ENCODE data around the gene FAM131B.
"Not testable (repeated sequence)": the region's sequence is repeated elsewhere in the genome, so short reads cannot be mapped to it uniquely, and the experiment has no call there.

Gene FAM131B

DNA sequence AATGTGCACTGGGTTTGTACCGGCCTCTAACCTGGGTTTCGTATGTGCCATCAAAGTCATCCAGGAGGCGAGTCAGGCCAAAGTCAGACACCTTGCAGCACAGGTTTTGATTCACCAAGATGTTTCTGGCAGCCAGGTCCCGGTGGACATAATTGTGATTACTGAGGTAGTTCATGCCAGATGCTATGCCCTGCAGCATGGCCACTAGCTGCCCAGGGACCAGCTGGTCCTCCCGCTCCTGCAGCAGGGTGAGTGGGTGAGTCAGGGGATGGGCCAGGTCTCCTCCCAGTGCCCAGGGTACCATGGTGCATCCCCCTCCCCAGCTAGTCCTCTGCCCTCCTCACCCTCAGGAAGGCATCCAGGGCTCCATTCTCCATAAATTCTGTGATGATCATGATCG, 32.3 kb upstream of the FAM131B start:
- DNase-seq, result no peak

DNA sequence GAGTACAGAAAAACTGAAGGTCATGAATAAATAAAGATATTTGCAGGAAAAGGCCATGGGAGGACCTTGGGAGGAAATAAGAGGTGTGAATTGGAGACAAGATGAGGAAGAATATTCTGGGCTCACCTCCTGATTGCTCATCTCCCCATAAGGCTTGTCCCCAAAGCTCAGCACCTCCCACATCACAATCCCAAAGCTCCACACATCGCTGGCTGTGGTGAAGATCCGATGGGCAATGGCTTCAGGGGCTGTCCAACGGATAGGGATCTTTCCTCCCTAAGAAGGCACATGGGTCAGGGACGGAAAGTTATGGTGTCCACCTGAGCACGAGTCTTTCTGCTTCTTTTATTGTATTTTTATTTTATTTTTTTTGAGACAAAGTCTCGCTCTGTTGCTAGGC, 31.6 kb upstream of the FAM131B start:
- no peak for DNase-seq

DNA sequence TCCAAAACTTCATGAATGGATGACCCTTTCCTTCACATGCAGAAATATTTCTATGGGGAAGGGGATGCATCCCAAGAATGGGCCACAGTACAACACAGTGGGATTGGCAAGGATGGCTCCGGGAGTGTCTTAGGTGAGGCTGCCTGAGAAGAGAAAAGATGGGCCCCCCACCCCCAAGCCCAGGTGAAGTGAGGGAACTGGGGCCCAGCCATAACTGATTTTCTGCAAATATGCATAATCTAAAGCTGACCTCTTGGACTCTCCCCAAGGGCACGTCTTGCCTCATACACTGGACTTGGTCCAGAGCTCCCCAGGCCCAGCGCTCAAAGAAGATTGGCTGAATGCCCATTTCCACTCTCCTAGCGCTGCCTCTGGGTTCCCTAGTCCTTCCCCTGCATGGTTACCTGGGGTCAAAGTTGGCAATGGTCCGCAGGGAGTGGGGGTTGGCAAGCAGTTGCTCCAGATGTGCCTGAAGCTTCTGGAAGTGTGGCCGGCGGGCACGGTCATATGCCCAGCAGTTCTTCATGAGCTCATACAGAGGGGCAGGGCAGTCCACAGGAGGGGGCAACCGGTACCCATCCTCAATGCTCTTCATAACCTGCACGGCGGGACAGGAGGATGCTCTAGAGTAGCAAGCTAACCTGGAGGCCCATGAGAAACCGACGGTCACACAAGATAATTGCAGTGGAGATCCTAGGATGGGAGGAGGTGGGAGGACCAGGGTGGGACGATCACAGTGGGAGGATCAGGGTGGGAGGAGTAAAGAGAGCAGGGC, 30.9 kb upstream of the FAM131B start:
- no peak for DNase-seq

DNA sequence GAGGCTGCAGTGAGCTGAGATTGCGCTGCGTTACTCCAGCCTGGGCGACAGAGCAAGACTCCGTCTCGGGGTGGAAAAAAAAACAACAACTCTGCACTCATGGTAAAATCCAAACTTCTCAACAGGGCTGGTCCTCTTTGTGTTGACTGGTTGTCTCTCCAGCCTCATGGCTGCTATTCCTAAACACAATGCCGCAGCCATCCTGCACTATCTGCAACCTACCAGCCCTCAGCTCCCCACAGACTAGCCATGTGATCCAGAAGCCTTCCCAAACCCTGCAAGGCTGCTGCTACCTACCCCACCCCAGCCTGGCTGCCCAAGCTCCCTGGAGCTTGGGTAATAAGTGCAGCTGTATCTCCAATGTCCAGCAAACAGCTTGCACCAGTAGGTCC, 30.4 kb upstream of the FAM131B start:
- no peak for DNase-seq

DNA sequence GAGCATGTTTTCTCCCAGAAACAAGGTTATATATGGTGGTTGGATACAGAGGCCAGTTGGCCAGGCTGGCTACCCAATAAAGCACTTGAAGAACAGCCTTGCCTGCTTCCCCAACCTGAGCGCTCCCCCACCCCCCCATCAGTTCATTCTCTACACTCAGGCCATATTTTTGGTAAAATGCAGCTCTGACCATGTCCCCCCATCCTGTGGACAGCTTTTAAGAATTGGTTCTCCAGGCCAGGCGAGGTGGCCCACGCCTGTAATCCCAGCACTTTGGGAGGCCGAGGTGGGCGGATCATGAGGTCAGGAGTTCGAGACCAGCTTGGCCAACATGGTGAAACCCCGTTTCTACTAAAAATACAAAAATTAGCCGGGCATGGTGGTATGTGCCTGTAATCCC, 29.9 kb upstream of the FAM131B start:
- DNase-seq, result not testable (repeated sequence)

DNA sequence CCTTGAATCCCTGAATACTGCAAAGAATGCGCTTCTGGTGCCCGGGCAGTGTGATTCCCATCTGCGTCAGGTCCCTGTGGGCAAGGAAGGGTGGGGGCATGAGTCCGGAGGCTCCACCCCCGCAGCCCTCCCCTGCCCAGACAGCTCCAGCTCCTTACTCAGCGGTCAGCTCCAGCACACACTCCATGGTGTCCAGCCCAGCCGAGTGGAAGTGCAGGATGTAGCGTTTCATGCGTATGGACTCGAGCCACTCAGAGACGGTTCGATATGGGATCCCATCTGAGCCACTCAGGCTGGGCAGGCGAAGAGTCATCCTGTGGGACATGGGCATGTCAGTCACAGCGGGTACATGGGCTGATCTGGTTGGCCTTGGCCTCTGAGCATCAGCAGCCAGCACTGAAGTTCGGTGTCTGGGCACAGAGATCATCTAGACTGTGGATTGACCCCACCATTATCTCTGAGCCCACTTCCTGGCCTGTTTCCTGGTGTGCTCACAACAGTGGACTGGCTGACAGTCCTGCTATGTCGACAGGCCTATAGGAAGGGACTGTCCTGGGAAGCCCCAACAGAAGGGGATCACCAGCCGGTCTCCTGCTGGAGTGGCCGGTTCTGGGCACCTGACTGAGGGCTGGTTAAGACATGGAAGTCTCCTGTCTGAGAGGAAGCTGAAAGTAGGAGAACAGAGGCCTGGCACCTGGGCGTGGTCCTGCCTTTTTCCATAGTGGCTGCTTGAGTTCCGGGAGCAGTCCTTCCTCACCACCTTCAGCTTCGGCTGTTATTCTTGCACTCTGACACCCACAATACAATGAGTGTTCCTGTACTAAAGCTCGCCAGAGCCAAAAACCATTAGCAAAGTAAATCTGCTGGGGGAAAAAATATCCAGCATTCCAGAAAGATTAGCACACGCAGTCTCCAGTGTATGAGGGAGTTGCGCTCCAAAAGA, 29.2 kb upstream of the FAM131B start:
- DNase-seq, result no peak

DNA sequence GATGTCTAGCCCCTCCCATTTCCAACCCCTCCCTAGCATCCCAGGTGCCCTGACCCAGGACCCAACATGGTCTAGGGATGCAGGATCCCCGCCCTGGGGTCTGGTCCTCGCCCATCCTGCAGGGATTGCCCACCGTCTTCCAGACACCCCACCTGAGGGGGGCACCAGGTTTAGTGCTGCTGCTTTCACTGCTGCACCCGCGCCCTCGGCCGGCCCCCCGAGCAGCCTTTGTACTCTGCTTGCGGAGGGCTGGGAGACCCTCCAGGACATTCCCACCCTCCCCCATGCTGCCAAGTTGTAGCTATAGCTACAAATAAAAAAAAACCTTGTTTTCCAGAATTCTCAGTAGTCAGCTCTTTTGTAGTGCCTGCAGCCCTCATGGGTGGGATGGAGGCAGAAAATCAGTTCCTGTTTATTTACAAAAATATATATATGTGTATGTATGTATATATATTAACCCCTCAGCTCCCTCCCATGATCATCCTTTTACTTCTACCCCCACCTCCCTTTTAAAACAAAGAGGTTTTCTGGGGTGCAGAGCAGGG, 28.3 kb upstream of the FAM131B start:
- DNase-seq, result no peak

DNA sequence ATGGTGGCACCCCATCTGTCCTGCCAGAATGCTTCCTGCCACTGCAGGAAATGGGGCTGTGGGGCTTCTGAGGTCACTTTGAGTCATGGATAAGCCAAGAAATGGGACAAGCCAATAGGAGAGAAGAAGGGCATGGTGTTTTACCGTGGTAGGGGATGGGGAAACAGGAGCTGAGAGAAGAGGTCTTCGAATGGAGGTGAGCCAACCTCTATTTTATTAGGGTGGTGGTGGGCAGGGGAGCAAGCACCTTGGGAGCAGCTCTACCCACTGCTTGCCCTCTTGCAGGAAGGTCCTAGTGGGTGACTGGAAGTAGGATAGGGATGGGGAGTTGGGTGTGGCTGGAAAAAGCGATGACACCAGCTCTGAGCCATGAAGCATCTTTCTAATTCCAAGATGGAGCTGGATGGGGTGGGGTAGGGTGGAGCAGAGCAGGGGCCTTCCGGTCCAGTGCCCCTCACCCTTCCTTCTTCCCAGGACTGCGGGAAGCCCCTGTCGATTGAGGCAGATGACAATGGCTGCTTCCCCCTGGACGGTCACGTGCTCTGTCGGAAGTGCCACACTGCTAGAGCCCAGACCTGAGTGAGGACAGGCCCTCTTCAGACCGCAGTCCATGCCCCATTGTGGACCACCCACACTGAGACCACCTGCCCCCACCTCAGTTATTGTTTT, 27.7 kb upstream of the FAM131B start:
- DNase-seq, result no peak

DNA sequence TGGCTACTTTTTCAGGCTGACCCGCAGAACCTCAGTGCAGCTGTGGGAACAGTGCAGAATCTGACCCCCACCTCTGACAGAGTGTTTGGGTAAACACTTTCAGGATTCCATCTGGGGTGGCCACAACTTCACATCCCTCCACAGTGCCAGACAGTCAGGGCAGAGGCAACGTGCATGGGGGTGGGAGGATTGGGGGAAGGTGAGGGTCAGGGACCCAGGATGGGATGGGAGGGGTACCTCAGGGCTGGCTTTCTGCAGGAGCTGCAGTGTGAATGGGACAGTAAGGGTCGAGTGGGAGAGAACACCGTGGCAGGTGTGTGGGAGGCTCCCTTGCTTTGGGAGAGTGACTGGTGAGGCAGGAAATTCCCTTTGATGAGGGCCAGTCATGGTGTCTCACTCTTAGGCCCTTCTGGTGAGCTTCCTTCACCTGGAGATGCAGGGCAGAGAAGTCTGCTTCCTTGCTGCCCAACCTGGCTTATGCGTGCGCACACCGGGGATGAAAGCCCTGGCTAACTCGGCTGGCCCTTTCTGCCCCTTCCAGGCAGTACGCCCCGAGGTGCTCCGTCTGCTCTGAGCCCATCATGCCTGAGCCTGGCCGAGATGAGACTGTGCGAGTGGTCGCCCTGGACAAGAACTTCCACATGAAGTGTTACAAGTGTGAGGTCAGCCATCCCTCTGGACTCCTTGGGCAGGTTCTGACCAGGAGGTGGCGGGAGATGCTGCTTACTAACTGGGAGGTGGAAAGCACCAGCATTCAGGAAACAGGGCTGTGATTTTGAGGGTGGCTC, 27.0 kb upstream of the FAM131B start:
- no peak for DNase-seq

DNA sequence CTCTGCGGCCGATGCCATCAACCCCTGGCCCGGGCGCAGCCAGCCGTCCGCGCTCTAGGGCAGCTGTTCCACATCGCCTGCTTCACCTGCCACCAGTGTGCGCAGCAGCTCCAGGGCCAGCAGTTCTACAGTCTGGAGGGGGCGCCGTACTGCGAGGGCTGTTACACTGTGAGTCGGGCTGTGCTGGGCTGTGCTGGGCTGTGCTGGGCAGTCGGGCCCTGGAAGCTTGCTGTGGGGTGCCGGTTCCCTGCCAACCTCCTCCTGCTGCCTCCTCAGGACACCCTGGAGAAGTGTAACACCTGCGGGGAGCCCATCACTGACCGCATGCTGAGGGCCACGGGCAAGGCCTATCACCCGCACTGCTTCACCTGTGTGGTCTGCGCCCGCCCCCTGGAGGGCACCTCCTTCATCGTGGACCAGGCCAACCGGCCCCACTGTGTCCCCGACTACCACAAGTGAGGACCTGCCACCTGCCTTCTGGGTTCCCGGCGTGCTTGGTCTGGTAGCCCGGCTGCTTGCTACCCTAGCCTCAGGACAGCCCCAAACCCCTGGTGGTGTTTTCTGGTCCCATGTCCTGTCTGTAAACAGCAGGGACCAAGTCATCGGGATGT, 26.1 kb upstream of the FAM131B start:
- DNase-seq, result no peak

DNA sequence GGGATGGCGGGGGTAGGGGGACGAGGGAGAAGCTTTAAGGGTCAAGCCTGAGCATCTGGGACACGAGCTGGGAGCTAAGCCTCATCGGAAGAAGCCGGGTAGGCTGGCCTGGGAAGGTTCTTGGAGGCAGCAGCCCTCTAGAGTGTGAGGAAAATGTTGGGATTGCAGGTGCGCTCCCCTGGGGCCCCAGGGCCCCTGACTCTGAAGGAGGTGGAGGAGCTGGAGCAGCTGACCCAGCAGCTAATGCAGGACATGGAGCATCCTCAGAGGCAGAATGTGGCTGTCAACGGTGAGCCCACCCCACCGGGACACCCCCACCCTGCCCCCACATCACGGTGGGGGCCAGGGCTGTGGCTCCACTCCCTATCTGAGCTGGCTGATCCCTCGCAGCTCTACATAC, 25.5 kb upstream of the FAM131B start:
- DNase-seq, result no peak

DNA sequence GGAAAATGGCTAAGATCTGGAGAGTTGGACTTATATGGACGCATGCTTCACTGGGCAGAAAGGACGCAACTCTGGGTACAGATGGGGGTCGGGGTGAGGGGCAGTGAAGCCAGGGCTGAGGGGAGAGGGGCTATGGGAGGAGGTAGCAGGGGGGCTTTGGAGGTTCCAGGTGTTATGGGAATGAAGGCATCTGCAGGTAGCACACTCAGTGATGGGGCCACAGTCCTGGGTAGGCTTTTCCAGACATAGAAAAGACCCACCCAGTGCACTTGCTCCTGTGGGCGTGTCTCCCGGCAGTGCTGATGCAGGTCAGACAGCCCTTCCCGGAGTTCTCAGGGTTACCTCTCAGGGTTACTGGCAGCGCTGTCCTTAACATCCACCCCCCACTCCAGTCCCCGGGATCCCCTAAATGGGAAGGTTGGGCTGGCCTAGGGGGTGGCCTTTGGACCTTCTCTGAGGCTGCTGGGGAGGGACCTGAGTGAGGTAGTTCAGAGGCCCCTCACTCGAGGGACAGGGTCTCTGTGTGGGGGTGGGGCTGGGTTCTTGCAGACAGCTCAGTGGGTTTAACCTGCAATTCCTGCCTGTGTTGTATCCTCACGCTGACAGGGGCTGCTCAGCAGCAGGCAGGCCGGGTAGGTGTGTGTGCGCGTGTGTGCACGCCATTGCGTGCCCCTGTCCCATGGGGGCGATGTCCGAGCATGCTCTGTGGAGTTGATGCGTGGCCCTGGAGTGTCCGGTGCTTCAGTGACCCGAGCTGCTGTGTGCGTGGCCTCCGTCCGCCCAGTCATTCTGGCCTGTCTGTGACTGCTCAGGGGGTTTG, 24.9 kb upstream of the FAM131B start:
- DNase-seq, result no peak

DNA sequence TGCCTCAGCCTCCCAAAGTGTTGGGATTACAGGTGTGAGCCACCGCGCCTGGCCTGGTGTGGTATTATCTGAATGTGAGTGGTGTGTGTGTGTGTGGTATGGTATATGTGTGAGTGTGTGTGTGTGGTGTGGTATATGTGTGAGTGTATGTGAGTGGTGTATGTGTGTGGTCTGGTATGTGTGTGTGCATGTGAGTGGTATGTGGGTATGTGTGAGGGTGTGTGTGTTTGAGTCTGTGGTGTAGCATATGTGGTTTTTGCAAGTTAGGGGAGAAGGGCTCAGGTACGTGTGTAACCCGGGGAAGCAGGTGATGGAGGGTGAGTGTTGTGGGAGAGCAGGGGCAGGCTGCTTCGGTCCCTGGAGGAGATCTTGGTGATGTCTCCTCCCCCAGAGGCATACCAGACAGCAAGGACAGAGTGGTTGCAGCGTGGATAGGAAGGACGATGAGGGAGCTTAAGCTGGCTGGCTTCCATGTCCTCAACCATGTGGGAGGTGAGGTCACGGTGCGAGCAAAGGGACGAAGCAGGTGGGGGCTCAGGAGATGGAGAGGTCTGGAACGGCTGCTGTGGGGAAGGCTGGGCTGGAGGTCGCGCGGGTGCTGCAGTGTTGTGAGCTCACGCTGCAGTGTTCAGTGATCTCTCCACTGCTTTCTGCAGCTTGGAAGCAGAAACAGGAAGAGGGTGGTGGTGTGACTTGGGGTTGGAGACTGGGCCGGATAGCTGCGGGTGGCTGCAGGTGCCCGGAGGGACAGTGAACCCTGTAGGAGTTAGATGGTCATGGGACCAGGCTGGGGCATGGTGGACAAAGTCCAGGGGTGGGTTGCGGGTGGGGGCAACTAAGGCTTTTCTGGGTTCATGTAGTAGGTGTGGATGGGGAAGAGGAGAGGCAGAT, 23.6 kb upstream of the FAM131B start:
- DNase-seq, result no peak

DNA sequence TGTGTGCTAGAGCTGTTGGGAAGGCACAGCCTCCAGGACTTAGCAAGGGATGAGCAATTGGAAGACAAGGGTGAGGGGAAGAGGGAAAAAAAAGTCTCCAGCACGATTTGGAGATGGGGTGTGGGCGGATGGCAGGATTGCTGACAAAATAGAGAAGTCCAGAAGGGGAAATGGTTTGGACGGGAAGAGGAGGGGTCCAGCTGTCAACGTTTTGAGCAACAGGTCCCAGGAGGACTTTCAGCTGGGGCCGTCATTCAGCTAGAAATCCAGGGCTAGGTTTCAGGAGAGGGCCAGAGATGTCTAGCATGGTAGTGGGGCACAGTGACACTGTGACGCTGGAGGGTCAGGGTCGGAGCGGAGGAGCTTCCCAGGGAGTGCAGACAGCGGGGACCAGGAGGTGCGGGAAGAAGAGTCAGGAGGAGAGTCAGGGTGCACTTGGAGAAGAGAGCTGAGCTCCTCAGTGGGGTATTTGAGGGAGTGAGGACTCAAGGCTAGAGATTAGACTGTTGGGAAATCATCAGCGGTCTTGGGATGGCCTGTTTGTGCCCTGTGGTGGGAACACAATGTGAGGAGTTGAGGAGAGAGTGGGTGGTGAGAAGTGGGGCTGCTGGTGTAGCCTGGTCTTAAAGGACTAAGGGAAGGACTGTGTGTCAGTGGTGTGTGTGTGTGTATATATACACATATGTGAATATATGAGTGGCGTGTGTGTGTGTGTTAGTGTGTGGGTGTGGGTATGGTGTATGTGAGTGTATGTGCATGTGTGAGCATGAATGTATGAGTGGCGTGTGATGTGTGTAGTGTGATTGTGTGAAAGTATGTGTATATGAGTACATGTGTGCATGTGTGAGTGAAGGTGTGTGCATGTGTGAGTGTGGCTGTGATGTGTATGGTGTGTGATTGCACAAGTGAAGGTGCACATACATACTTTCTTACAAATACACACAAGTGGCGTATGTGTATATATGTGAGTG, 22.4 kb upstream of the FAM131B start:
- DNase-seq, result no peak

DNA sequence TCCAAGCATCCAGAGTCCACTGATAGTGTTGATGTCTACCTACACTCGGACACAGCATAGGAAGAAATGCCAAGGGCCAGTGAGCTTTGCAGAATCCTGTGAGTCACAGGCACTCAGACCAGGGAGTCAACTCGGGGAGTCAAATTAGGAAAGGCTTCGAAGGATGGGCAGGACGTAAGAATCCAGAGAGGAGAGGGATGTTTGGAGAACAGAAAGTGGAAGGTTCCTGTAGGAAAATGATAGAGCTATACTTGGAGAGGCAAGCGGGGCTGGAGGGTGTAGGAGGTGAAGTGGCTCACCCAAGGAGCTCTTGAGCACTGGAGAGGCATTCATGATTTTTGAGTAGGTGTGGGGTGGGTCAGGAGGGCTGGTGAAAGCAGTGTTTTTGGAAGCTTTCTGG, 21.6 kb upstream of the FAM131B start:
- DNase-seq, result no peak

DNA sequence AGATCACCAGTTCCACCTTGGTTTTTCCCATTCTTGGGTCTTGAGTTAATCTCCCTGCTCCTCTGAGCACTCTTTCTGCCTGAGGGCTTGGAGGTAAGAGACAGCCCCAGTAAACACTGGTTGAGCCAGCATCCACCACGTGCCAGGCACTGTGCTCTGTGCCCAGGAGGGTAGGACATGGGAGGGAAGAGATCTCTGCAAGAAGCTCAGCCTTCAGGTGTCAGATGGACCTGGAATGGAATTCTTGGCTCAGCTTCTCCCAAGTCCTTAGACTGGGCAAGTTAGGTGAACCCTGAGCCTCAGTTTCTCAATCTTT, 21.1 kb upstream of the FAM131B start:
- no peak for DNase-seq

DNA sequence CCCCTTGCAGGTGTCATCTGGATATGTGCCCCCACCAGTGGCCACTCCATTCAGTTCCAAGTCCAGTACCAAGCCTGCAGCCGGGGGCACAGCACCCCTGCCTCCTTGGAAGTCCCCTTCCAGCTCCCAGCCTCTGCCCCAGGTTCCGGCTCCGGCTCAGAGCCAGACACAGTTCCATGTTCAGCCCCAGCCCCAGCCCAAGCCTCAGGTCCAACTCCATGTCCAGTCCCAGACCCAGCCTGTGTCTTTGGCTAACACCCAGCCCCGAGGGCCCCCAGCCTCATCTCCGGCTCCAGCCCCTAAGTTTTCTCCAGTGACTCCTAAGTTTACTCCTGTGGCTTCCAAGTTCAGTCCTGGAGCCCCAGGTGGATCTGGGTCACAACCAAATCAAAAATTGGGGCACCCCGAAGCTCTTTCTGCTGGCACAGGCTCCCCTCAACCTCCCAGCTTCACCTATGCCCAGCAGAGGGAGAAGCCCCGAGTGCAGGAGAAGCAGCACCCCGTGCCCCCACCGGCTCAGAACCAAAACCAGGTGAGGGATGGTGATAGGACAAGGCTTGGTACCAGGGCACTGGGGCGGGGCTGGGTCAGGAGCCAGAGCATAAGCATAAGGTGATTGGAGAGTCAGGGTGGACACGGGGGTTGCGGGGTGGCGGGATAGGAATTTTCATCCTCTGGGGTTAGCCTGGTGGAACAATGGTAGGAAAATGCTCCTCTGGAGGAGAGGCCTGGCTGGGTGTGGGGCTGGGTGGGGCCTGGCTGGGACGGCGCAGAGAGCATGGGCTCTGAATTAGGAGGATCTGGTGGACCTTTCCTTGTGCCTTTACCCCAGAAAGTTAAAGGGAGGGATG, 20.5 kb upstream of the FAM131B start:
- no peak for DNase-seq

Data from 8988T (cell line).